GM19239 (cell line): ENCODE measurements around the gene TXNDC2.
"Not testable (repeated sequence)": the region's sequence is repeated elsewhere in the genome, so short reads cannot be mapped to it uniquely, and the experiment has no call there.

Experiments
- DNase-seq: peaks from one replicate; pipeline ENCODE4 v3.0.0; 2011; ENCODE audit warnings: low spot score; ENCODE audit not compliant: insufficient read length
- FAIRE-seq: peaks from 2 replicates; lab custom pipeline; 2011; peaks lifted over from hg19 to GRCh38; lab: Jason Lieb, UNC

TXNDC2 gene

DNA sequence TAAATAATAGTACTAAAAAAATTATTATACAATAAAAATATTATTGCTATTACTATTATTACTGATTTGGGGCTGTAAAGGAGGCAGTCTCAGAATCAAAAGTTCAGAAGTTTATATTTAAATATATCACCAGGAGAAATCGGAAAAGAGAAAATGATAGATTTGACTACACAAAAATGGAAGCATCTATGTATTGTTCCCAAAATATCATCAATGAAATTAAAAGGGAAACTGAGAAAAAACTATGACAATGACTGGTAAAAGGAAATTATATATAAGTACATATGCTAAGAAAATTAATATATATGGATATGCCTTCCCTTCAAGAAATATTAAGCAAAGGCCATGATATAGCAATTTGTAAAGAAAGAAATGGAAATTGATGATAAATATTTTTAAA lies 7.7 kb upstream of the TXNDC2 start:
- DNase-seq (no peak), FAIRE-seq (no peak)

DNA sequence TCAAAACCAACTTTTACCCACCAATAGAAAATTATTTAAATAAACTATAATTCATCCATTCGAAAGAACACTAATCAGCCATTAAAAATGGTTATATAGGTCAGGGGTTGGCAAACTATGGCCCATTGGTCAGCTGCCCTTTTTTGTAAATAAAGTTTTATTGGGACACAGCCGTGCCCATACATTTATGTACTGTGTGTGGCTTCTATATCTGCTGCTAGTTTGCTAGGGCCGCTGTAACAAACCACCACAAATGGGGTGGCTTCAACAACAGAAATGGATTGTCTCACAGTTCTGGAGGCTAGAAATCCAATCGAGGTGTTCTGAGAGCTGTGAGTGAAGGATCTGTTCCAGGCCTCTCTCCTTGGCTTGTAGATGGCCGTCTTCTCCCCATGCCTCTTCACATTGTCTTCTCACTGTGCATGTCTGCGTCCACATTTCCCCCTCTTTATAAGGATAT lies 7.0 kb upstream of the TXNDC2 start:
- FAIRE-seq (no peak), DNase-seq (no peak)

DNA sequence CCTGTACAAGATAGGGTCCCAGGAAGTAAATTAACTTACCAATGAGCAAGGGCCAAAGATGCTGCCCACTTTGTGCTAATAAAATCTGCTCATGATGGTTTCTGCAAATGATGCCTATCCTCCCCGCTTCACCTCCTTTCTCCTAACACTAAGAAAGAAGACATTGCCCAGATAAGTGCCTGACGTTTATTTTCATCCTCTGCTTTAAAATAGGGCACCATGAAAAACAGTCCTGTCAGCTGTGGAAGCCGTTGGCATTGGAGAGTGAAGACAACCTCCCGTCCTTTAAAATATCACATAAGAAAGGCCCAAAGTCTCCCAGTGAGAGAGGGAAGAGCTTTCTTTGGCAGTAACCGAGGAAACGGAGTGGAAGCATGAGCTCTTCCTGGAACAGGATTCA lies 1.7 kb upstream of the TXNDC2 start:
- FAIRE-seq (no peak), DNase-seq (no peak)

DNA sequence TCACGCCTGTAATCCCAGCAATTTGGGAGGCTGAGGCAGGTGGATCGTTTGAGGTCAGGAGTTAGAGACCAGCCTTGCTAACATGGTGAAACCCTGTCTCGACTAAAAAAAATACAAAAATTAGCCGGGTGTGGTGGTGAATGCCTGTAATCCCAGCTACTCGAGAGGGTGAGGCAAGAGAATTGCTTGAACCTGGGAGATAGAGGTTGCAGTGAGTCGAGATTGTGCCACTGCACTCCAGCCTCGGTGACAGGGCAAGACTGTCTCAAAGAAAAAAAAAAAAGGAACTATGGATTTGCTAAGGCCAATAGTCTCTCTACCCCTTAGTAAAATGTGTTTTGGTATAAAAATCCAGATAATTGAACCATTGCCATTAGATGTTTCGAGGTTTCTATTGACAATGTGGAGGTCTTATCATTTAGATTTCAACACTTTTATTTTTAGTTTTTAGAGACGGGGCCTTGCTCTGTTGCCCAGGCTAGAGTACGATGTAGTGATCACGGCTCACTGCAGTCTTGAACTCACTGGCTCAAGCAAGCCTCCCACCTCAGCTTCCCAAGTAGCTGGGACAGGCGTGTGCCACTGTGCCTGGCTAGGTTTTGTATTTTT lies 1.1 kb upstream of the TXNDC2 start:
- FAIRE-seq (no peak), DNase-seq (no peak)

DNA sequence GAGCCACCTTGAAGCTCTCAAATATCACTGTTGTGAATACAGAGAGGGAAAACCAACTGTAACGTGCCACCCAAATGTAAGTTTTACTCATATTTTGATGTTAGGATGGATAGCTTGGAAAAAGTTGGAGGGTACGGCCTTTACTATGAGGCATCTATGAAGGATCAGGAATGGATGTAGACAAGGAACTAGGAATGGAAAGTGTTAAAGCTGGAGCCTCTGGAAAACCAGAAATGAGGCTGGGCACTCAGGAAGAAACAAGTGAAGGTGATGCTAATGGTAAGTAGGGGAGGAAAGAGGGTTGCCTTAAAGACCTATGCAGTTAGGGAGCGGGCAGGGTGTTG lies 204 bp downstream of the TXNDC2 start:
- DNase-seq (no peak), FAIRE-seq (no peak)

DNA sequence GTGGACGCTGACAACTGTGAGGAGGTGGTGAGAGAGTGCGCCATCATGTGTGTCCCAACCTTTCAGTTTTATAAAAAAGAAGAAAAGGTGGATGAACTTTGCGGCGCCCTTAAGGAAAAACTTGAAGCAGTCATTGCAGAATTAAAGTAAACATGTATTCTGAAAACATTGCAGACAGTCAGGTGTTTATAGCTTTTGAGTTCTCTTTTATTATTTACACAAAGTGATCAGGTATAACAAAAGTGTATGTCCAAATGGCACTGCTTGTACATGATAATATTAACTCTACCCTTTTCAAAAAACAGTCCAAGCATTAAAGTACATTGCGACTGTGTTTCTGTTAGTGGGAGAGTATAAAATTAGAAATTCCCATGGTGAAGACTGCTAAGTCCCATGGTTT lies 2.2 kb downstream of the TXNDC2 start:
- no peak for FAIRE-seq
- DNase-seq: no peak

DNA sequence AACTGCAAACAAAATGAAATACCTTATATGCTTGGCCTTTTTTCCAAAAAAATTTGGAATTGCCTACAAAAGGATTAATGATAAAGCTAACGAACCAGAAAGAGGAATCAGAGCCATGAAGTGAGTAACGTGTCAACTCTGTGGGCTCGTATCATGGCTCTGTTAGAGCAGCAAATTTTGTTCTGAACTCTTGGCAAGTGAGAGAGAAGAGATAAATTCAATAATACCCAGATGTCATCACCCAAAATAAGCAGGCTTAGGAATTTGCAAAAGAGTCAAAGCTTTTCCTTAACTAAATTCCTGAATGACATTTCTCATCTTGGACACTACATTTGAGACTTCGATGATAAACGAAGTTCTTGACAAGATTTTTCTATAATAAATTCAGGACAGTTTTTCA lies 4.4 kb downstream of the TXNDC2 start:
- DNase-seq: no peak
- FAIRE-seq: no peak

DNA sequence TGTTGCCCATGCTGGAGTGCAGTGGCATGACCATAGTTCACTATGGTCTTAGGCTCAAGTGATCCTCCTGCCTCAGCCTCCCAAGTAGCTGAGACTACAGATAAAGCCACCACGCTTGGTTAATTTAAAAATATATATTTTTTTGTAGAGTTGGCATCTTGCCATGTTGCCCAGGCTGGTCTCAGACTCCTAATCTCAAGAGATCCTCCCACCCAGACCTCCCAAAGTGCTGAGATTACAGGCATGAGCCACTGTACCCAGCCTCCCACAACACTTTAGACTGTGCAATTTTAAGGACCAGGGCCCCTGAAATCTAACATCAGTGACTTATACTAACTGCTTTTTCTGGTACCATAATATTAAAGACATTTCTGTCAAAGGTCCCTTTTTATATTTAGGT lies 5.2 kb downstream of the TXNDC2 start:
- no peak for FAIRE-seq

DNA sequence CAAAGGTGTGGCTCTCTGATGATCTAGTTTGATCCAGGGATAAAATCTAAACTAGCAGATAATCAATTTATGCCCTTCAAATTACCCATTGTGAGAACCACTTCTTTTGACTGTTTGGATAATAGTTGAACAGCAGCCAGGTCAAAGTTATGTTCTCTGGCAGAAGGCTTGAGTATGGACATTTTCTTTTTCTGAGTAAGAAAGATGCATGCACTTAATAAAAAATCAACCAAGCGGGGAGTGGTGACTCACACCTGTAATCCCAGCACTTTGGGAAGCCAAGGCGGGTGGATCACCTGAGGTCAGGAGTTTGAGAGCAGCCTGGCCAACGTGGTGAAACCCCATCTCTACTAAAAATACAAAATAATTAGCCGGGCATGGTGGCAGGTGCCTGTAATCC lies 5.7 kb downstream of the TXNDC2 start:
- DNase-seq, FAIRE-seq: not testable (repeated sequence)

More for the DNA sequence above, 5.2 kb downstream of the TXNDC2 start:
- DNase-seq: no peak

DNA sequence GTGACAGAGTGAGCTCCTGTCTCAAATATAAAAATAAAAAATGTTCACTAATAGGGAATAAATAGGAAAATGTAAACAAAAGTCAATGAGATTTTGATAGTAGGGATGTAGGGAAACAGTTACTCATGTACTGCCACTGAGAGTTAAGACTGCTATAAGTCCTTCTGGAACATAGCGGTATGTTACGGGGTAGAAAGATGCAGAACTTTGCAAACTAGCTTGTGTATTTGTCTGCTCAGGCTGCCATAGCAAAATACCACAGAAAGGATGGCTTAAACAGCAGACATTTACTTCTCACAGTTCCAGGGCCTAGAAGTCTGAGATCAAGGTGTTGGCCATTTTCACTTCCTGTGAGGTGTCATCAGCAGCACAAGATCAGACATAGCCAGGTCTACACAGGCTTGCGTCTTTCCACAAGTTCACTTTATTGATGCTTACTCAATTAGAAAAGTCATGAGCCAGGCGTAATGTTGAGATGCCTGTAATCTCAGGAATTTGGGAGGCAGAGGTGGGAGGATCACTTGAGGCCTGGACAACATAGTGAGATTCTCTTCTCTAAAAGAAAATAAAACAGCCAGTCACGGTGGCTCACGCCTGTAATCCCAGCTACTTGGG lies 8.8 kb downstream of the TXNDC2 start:
- DNase-seq (no peak), FAIRE-seq (no peak)

DNA sequence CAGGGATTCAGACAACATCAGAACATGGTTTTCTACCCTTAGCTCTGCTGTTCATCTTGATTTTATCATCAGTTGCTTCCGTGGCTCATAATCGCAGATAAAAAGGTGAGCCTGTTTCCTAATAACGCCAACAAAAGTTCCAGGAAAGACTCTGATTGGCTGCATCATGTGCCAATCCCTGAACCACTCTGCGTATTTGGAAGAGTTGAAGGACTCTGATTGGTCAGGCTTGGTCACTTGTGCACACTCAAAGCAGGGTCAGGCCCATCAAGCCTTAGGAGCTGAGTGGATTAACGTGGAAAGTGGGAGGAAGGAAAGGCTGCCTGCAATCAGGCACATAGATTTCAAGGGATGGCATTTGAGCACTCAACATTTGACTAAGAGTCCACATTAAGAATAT lies 11.4 kb downstream of the TXNDC2 start:
- DNase-seq: no peak
- no peak for FAIRE-seq

DNA sequence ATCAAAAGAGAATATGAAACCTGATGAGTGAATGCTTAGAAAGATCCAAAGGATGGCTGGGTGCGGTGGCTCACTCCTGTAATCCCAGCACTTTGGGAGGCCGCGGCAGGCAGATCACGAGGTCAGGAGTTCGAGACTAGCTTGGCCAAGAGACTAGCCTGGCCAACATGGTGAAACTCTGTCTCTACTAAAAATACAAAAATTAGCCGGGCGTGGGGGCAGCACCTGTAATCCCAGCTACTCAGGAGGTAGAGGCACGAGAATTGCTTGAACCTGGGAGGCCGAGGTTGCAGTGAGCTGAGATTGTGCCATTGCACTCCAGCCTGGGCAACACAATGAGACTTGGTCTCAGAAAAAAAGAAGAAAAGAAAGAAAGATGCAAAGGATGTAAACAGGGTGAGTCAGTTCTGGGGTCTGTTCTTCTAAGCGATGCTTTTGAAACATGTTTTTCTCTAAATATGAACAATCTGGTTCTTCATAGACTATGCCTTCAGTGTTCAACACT lies 12.1 kb downstream of the TXNDC2 start:
- not testable (repeated sequence) for FAIRE-seq, DNase-seq

DNA sequence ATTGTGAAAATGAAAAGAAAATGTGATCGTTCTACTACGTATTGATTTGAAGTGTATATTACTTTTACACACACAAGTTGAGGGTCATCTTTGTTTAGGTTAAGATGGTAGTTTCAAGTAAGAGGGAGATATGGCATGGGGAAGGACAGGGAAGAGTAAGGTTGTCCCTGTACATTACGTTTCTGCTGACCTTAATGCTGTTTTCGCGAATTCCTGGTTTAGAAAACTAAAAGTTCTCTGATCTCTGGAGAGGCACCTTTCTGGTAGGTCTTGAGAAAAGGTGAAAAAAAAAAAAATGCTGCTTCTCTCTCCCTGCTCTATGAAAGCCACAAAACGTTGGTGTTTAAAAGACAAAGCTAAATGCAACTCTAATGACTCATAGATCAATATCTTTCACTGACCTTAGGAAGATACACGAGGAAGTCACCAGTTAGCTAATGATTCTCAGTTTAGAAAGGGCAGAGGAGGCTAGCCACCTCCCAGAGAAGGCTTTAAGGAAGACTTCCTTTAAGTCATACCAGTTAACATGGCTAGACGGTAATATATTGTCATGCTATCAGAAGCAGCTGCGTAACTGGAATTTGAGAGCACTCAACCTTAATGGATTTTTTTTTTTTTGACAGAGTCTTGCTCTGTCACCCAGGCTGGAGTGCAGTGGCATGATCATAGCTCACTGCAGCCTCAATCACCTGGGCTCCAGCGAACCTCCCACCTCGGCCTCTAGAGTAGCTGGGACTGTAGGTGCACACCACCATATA lies 13.2 kb downstream of the TXNDC2 start:
- FAIRE-seq: no peak
- DNase-seq: no peak

DNA sequence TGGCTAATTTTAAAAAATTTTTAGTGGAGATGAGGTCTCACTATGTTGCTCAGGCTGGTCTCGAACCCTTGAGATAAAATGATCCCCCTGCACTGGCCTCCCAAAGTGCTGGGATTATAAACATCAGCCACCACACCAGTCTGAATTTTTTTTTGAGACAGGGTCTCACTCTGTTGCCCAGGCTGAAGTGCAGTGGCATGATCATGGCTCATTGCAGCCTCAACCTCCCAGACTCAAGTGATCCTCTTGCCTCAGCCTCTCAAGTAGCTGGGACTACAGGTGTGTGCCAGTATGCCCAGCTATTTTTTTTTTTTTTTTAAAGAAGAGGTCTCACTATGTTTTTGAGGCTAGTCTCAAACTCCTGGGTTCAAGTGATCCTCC lies 13.8 kb downstream of the TXNDC2 start:
- DNase-seq, FAIRE-seq: not testable (repeated sequence)

DNA sequence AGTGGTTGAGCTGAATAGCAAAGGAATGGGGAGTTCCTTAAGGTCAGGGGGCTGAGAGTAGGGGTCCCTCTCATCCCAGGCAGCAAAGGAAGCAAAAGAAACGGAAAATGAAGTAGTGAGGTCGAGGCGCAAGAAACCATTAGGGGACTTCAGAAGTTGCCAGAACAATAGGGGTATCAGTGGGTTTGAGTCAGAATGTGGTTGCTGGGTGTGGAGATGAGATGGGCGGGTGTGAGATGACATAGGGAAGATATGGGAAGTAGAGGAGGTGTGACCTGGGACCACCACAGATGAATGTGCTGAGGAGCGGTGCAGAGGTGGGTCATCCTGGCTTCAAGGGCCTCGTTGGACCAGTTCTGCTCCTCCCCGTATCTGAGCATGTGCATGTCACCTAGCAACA lies 14.9 kb downstream of the TXNDC2 start:
- DNase-seq (no peak), FAIRE-seq (no peak)

DNA sequence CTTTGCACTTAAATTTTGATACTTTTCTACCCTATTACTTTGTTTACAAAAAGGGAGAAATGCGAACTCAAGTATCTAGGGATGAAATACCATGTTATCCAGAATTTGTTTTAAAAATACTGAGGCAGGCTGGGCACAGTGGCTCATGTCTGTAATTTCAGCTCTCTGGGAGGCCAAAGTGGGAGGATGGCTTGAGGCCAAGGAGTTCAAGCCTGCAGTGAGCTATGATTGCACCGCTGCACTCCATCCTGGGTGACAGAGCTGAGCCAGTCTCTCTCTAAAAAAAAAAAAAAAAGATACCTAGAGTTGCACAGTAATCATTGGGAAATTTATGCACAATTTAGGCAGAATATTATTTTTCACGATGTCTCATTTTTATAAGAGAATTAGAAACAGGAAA lies 15.6 kb downstream of the TXNDC2 start:
- DNase-seq (no peak), FAIRE-seq (no peak)

DNA sequence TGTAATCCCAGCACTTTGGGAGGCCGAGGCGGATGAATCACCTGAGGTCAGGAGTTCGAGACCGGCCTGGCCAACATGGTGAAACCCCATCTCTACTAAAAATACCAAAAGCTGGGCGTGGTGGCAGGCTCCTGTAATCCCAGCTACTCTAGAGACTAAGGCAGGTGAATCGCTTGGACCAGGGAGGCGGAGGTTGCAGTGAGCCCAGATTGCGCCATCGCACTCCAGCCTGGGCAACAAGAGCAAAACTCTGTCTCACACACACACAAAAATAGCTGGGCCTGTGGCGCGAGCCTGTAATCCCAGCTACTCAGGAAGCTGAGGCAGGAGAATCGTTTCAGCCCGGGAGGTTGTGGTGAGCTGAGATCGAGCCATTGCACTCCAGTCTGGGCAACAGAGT lies 16.5 kb downstream of the TXNDC2 start:
- not testable (repeated sequence) for DNase-seq, FAIRE-seq

DNA sequence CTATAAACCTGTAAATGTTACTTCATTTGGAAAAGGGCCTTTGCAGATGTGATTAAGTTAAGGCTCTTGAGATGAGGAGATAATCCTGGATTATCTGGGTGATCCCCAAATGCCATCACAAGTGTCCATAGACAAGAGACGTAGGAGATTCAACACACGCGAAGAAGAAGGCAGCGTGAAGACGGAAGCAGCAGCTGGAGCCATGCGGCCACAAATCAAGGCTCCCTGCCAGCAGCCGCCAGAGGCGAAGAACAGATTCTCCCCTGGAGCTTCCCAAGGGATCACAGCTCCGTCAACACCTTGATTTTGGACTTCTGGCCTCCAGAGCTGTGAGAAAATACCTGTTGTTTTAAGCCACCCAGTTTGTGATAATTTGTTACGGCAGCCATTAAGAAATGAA lies 17.1 kb downstream of the TXNDC2 start:
- no peak for DNase-seq
- FAIRE-seq: no peak

DNA sequence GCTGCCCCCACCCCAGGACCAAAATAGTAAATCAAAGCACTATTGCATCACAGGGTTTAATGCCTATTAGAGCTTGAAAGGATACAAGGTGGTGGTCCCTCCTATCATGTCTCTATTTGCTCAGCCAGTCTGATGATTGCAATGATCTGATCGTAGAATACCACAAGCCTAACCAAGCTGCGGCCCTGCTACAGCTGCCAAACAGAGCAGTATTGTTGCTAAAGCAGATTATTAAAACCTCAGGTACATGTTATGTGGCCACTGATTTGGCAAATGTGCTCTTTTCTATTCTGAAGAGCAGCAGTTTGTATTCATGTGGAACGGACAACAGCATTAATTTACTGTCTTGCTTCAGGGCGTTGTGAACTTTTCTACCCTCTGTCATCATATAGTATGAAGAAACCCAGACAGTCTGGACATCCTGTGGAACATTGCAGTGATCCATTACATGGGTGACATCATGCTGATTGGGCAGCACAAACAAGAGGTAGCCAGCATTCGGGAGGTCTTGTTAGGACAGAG lies 19.7 kb downstream of the TXNDC2 start:
- FAIRE-seq (no peak), DNase-seq (no peak)

DNA sequence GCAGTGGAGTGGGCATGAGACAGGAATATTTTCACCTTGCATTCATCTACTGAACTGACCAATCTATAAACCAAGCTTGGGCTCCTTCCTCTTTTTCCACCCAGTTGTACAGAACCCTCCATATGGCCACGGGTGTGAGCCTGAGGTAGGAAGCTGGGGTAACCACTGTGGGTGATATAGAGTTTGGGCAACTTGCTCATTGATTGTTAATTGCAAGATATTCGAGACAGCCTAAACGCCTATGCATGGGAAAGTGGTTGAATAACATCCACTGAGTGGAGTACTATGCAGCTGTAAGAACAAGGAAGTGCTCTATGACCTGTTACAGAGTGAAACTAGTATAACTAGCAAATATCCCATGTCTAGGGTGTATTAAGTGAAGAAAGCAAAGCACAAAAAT lies 20.7 kb downstream of the TXNDC2 start:
- no peak for DNase-seq
- no peak for FAIRE-seq

DNA sequence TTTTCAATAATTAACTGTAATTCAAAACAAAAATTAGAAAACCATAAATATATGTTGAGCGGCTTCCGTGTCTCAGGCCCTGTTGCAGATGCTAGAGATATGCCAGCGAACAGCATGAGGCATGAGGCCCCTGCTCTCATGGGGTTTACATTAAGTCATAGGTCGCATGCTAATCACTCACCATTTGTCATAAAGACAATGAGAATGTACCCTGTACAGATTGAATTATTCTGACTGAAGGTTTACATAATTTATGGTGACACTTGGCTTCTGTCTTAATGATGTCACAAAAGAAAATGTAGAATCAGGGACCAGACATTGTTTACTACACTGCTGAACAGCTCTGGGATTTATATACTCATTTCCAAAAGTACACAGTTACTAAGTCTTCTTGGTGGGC lies 22.1 kb downstream of the TXNDC2 start:
- DNase-seq (no peak), FAIRE-seq (no peak)
